GM15510 (cell line): ENCODE data around the gene QSOX2.

Experiments used
- POLR2A ChIP-seq: IDR thresholded peaks from 3 replicates; pipeline ENCODE4 v1.6.1; 2011; ENCODE audit warnings: borderline replicate concordance; ENCODE audit not compliant: insufficient read length; ENCODE audit errors: extremely low read depth

The QSOX2 gene

DNA sequence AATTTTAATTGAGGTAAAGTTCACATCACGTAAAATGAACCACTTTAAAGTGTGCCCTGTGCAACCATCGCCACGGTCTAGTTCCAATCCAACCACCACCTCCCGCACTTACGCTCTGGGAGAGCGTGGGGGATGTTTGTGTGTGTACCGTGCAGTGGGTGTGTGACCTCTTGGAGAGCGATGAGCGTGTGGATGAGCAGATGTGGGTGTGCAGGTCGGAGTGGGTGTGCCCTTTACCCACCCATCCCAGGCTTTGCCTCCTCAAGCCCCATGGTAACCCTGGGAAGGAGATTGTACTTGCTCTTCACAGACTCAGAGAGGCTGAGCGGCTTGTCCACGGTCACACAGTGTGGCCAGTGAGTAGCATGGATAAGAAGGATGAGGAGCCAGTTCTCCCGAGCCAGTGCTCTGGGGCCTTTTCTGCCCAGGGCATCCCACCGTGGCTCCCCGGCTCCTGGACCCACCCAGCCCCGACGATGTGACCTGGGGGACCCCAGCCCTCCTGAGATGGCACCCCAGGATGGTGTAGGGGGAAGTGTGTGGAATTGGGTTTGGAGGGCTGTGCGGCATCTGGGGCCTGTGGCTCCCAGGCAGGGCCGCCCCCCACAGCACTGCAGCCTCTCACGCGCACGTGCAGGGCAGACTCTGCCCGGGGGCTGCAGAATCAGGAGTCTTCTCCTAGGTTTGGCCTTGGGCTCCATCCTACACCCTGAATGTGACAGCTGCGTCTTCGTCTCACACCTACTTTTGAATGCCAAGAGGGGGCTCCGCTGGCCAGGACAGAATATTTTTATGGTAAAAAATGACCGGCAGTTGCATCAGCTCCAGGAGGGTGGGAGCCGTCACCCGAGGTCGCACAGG lies 54.3 kb downstream of the QSOX2 start:
- TF ChIP-seq POLR2A, result no peak

DNA sequence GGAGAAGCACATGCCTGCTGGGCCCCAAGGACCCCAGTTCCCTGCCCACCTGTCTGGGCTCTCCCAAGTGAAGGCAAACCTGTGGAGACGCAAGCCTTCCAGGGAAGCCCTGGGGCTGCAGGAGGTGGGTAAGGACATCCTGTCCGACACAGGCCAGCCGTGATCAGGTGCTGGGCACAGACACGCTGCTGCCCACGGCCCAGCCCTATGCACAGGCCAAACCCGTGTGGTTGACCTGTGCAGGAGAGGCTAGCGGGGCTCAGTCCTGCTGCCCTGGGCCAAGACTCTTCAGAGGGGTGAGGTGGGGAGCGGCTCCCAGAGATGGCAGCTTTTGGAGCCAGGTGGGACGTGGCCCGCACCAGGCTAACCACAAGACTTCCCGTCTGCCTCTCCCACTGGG lies 55.0 kb downstream of the QSOX2 start:
- TF ChIP-seq POLR2A, result no peak

DNA sequence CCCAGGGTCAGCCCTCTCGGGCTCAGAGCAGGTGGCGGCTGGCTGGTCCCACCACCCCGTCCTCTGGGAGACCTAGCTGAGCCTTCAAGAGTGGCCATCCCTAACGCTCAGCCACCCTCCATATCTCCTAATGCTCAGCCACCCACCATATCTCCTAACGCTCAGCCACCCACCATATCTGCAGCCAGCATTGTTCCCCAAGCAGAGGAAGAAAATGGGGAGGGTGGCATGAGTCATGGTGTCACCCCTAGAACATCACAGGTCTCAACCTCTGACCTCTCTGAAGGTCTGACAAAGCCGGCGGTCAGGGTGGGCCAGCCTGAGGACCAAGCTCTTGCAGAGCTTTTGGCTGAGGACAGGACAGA lies 55.4 kb downstream of the QSOX2 start:
- TF ChIP-seq POLR2A, result no peak

DNA sequence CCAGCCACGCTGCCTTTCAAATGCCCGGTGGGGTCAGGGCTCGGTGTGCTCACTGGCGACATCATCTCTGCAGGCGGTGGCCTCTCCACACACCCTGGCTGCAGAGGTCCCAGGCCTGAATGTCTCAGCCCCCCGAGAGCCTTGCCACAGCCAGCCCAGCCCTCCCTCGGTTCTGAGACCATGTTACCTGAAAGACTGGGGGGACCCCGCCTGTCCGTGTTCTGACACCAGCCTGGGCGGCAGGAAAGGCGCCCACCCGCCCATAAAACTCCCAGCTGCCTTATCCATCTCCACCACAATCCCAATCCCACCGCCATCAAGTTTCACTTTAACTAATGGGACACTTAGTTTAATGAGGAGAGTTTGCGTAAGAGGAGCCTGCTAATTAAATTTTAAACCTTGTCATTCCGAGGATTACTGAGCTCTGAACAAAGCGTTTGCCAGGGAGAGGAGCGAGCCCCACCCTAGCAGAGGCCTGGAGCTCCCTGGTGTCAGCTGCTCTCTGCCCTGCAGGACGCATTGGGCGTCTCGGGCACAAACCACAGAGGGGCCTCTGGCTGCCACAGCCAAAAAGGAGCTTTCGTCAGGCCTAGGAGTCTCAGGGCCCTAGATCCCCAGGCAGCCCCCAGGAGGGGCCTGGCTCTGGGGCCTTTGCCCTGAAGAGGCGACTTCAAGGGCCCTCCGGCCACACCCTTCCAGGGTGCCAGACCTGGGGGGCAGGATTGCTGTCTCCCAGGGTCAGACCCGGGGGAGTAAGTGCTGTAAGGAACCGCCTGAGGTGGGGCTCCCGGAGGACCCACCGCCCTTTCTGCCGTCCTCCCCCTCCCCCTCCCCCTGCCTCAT lies 56.0 kb downstream of the QSOX2 start:
- no peak for TF ChIP-seq POLR2A

DNA sequence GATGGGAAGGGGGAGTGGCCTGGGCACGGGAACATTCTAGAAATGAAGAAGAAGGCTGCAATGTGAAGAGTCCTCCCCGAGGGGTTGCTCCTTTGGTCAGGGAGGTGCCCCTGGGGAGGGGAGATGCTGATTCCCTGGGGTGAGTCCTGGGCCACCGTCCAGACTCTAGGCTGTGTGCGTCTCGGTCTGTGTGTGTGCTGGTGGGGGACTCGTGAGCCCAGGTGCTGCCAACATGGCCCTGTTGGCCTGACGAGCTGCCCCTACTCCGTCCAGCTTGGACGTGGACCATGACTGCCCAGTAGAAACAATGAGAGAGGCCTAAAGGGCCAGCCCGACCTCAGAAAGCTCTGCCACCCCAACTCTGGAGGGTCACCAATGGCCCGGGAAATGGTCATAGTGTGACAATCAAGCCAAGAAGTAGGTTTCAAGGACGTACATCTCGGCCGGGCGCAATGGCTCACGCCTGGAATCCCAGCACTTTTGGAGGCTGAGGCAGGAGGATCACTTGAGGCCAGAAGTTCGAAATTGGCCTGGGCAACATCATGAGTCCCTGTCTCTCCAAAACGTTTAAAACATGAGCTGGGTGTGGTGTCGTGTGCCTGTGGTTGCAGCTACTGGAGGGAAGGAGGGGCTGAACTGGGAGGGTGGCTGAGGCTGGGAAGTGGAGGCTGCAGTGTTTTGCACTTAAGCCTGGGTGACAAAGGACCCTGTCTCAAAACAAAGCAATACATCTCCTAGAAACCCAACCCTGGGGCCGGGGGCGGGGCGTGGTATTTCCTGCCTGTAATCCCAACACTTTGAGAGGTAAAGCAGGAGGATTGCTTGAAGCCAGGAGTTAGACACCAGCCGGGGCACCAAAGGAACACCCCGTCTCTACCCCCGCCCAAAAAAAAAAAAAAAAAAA lies 57.7 kb downstream of the QSOX2 start:
- no peak for TF ChIP-seq POLR2A

DNA sequence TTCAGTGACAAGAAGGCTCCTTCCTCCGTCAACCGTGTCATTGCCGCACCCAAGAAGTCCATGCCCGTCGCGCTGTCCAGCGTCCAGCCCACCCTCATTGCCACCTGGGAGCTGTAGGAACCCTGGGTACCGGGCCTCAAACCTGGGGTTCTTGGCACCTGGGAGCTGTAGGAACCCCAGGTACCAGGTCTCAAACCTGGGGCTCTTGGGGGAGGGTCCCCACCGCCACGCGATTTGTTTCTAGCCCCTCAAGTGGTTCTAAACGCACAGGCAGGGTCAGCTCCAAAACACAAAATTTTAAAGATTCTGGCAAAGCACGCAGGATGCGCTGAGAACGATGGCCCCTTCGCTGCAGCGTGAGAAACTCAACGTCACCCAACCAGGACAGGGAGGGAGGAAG lies 58.4 kb downstream of the QSOX2 start:
- no peak for TF ChIP-seq POLR2A

DNA sequence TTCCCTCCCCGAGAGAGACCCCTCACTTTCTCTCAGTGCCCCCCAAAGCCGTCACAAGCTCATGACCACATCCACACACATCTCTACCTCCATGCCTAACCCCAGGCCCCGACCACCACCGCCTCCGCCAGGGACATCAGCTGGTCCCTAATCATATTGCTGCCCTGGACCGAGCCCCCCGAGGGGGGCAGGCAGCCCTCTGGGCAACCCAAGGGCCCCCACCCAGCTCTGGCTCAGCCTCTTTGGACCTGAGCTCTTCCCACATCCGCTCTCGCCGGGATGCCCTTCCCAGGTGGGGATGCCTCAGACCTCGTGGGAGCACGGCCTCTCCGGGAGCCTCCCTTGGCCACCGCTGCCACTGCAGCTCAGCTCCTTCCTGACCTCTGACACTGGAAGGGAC lies 59.2 kb downstream of the QSOX2 start:
- no peak for TF ChIP-seq POLR2A

DNA sequence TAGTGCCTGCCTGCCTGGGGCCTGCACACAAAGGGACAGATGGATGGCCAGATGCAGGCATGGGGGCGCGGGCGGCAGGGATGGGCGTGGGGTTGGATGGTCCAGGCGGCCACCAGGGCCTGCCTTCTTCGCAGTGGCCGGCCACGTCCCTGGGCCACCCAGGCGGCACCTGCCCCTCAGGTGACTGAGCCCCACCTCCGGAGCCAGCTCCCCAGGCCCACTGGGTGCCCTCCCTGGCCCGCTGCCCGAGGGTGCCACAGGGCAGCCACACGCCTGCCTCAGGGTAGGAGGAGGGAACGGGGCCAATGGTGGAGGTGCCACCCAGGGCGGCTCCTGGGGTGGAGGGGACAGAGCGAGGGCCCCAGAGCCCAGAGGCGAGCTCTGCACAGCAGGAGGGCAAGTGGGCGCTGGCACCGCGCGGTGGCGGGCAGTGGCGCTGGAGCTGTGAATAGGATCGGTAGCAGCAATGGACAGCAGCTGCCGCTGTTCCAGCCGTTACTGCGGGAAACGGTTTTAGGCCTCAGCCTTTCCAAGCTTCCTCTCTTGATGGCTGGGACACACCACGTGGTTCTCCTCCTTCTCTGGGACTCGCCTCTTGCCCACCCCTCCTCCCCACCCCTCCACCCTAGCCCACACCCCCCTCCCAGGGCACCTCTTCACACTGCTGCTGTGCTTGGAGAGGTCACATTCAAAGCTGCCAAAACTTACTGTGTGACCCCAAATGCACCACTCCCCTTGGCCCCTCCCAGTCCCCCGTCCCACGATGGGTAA lies 59.8 kb downstream of the QSOX2 start:
- TF ChIP-seq POLR2A, result no peak

DNA sequence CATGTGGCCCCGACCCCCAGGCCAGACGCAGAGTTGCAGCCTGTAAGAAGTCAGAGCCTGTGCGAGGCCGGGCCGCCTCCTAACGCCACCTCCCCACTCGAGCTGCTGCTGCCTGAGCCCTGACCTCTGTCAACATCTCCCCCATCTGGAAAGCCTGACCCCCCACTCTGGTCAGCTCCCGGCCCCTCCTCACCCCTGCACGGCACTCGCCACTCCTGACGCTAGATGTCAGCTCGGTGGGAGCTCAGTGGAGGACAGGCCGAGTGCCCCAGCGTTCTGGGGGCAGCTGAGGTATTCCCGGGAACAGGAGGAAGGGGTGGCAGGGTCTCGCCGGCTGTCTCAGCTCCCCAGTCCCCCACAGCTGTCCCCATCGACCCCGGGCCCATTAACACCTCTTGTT lies 60.5 kb downstream of the QSOX2 start:
- no peak for TF ChIP-seq POLR2A

DNA sequence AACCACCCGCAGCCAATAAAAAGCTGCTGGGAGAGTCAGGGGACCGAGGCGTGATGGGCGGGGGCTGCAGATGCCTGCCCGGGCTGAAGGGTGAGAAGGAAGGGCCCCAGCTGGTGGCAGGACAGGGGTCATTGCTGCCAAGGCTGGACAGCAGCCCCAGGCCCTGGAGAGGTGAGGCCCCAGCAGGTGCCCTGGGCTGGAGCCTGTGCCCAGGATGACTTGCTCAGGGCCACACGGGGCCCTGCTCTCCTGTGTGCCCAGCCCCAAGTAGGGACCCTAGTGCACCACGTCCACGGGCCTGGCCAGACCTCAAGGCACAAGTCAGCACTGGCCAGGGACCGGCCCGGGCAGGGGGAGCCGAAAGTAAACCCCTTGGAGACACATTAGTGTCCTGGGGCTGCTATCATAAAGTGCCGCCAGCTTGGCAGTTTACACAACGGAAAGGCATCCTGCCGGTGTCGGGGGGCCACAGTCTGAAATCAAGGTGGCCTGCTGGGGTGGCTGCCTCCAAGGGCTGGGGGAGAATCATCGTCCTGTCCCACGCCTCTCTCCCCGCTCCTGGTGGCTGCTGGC lies 62.7 kb downstream of the QSOX2 start:
- no peak for TF ChIP-seq POLR2A

DNA sequence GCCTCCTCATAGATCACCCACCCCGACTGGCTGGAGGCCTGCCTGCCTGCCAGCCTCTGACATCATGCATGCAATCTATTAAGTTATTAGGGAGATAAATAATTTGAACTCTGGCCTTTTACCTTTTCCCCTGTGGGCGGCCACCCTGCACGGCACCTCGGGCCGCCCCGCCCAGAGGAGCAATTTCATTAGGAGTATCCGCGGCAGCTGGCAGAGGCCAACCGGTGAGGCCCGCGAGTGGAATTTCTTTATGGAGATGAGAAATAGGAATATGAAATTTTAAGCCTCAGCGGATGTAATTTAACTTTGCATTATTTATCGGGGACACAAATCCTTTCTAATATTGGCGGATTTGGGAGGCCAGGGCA lies 63.2 kb downstream of the QSOX2 start:
- no peak for TF ChIP-seq POLR2A

DNA sequence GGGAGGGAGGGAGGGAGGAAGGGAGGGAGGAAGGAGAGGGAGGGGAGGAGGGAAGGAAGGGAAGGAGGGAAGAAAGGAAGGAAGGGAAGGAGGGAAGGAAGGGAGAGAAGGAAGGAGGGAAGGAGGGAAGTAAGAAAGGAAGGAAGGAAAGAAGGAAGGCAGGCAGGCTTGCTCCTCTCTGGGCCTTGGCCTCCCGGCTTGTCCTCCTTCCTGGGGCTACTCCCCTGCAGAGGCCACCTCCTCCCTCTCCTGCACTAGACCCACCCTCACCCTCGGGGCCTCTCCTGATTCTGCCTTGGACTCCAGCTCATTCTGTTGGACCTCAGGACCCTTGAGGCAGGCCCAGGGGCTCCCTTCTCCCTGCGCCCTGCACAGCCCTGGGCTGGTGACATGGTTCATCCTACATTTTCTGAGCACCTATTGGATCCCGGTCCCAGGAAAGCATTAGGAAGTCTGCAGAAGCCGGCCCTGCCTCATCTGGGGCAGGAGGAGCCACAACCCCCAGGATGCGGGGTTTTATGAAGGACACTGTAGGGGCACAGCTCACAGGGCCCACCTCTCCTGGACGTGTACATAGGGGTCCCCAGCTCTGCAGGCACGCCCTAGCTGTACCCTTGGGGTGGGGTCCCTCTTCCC lies 63.7 kb downstream of the QSOX2 start:
- no peak for TF ChIP-seq POLR2A

DNA sequence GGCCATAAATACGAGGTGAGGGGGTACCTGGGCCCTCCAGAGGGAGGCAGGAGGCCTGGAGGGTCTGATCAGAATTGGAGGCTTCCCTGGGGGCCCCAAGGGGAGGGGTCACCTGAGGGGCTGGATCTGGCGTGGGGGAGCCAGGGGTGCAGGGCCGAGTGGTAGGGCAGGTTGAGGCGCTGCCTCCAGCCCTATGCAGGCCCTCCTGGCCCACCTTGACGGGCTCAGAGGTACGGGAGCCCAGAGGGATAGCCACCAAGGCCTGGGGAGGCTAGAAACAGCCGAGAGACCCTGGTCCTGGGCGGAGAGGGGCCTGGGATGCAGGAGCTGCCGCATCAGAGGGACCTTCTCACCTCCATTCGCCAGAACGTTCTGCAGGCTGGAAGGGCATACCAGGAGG lies 65.0 kb downstream of the QSOX2 start:
- no peak for TF ChIP-seq POLR2A

DNA sequence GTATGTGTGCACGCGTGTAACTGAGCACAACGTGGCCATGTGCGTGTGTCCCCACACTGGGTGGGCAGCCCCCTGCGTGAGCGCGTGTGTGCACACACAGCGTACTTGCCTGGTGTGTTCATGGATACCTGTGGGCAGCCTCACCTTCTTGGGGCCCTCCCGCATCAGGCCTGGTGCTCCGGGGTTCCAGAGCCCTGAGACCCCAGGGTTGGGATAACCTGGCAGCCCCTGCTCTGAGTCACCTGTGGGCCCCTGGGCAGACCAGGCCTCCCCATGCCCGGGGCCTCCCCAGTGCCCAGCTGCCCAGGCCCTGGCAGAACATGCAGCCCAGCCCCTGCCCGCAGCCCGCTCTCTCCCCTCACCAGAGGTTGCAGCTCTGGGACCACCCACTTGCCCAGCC lies 65.9 kb downstream of the QSOX2 start:
- no peak for TF ChIP-seq POLR2A

DNA sequence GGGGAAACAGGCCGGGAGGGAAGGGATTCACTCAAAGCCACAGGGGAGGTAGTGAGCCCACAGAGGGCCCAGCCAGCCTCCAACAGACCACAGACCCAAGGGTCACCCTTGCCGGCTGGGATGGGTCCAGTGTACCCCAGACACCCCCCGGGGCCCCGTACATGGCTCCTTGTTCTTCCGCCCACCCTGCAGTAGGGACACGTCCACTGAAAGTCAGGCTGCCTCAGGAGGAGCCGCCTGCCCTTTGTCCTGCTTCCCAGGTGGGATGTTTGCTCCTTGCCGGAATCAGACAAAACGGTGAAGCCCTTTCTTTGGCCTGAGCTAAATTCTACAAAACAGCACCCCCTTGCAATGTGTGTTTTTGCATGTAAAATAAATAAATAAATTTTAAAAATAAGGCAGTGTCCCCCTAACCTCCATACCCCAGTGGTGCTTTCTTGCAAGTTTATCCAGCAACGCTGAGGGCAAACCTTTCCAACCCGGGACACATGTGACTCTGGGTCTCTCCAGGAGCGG lies 66.5 kb downstream of the QSOX2 start:
- no peak for TF ChIP-seq POLR2A
